Superior temporal gyrus (tissue), 1 donor: ENCODE measurements around the gene BPHL.
A peak's percentile ranks its signal among the peaks of the same experiment; 100 is the strongest.
"Not testable (repeated sequence)": the region's sequence is repeated elsewhere in the genome, so short reads cannot be mapped to it uniquely, and the experiment has no call there.

Experiments
- DNase-seq: peaks from one replicate; pipeline ENCODE4 v3.0.0-alpha.2; 2016; ENCODE audit errors: extremely low spot score

The BPHL gene

DNA sequence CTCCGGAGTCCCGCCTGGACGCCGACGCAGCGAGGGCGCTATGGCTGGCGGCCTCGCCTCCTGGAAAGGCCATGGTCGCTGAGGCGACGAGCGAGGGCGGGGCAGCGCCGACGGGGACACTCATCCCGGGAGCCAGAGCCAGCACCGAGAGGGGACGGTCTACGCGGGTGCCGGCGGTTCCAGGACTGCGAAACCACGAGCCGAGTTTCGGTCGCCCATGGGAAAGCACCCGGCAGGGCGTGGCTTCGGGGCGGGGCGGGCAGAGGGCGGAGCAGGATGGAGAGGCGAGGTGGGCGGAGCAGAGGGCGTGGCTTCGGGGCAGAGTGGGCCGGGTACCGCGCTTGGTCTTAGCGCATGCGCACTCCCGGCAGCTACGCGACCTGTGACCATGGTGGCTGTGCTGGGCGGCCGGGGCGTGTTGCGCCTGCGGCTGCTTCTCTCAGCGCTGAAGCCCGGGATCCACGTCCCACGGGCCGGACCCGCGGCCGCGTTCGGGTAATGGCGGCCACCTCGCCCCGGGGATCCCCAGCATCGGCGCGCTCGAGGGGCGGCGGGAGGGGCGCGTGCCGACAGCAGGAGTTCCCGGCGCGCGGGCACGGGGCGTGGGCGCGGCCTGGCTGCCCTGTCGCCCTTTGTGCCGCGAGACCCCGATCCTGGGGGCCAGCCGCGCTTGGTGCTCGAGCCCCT lies at the start of gene BPHL:
Gene BPHL (plus strand): TSS at position 359 of the 687 bp plus-strand sequence. CDS start 30 bp downstream, at position 389.
- peak; percentile 96 for DNase-seq

DNA sequence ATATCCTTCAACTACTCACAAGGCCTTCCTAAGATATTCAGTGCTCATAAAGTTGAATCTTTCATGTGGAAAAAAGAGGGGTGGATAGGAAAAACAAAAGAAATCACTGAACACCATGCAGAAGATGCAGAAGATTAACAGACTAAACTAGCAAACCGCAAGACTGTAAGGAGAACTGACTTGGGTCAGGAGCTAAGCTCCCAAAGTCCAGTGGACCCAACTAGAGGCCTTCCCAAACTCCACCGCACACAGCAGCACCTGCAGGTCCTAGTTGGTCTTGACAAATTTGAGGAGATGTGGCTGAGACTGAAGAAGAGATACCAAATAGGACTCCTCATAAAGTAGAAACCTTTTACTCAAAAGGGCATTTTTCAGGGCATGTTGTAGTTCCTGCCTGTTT lies 46.9 kb upstream of the BPHL start:
- DNase-seq, result no peak

DNA sequence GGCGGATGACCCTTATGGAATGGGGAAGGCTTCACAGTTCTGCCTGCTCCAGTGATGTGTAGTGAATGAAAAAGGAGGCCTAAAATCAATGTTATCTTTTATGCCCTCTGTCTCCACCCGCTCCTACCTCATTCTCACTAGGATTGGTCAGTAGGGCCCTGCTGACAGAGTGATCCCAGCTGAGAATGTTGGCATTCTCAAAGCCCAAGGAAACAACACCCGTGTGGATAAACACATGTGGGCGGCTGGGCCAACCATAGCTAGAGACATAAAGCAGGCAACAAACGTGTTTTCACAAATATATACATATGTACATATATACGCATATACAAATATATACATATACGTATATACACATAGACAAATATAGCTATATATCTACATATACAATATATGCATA lies 45.7 kb upstream of the BPHL start:
- DNase-seq, result no peak

DNA sequence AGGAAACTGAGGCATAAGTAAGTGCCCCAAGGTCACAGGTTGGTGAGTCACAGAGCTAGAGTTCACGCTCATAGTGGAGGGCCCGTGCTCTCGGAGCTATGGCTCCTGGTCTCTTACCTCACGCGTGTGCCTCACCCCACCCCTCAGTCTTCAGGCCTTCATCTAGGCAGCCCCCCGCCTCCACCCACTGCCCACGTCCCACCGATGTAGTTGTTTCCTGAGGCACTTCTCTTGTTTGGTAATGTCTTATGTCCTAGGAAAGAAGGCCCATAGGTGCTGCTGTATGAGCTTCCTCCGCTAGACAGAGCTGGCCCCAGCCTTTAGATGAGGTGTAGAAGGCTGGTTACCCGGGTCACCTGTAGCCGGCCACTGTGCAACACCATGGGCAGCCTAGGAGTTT lies 45.1 kb upstream of the BPHL start:
- DNase-seq, result no peak

DNA sequence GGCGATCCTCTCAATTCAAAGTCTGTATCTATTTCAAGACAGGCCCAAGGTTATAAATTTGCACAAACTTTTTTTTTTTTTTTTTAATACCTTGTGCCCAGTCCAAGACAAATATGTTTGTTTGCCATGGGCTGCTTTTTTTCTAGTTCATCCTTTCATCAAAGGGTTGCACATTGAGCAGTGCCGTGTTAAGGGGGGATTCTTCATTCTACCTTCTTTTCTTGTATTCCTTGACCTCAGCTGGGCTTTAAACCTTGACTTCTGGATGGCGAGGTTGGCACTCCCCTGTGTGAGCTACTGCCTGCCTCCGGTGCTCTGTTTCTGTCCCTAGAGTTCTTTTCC lies 42.8 kb upstream of the BPHL start:
- no peak for DNase-seq

DNA sequence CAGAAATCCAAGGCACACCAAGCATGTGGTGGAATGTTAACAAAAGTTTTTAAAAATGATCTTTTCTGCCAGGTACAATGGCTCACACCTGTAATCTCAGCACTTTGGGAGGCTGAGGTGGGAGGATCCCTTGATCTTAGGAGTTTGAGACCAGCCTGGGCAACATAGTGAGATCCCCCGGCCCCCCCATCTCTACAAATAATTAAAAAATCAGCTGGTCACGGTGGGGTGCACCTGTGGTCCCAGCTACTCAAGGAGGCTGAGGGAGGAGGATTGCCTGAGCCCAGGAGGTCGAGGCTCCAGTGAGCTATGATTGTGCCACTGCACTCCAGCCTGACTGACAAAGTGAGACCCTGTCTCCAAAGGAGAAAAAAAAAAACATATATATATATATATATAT lies 42.2 kb upstream of the BPHL start:
- DNase-seq, result no peak

DNA sequence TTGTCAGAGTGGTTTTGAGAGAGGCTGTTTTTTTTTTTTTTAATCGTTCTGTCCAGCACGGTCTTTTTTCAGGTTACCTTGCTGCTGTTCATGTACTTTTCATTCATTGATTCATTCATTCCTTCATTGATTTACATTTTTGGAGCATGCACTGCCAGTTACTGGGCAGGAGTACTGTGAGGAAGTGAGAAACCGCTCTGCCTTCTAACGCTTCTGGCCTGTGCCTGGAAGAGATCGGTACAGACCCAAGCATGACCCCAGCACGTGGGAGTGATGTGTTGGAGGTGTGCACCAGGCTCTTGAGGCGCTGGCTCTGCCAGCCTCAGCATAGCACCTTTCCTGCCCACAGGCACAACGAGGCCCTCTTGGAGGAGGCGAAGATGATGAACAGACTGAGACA lies 41.1 kb upstream of the BPHL start:
- DNase-seq, result no peak

DNA sequence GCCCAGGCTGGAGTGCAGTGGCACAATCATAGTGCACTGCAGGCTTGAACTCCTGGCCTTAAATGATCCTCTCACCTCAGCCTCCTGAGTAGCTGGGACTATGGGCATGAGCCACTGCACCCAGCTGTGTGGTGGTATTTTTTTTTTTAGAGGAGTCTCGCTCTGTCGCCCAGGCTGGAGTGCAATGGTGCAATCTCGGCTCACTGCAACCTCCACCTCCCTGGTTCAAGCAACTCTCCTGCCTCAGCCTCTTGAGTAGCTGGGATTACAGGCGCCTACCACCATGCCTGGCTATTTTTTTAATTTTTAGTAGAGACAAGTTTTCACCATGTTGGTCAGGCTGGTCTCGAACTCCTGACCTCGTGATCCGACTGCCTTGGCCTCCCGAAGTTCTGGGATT lies 39.6 kb upstream of the BPHL start:
- not testable (repeated sequence) for DNase-seq

DNA sequence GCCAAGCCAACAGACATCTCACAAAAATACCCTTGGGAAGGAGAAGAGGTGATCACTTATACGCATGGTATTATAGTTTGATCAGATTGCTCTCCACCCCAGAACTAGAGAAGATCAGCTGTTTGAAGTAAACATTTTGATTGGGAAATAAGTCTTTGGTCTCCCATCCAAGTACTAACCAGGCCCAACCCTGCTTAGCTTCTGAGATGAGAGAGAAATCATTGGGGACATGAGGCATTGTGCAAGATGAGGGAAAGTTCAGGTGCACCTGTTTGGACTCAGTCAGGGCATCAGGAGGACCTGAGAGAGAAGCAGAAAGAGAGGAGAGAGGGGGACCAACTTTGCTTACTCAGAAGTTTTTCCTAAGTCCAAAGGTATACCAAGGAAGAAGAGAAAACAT lies 38.8 kb upstream of the BPHL start:
- no peak for DNase-seq

DNA sequence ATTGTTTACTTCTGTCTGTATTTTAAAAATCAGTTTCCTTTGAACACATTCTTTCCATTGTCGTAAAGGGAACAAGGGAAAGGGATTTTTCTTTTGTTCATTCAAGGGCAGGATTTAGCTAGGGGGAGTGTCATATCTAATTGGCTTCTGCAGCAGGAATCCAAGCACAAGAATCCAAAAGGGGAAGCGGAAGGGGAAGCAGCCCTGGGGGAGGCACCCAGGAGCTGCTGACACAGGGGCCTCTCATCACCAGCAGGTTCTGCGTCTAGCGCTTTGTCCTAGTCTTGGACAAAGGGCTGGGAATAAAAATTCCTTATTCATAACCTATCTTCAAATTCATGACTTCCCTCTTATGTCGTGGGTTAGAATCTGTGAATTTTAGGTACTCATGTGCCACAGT lies 36.6 kb upstream of the BPHL start:
- DNase-seq, result no peak

DNA sequence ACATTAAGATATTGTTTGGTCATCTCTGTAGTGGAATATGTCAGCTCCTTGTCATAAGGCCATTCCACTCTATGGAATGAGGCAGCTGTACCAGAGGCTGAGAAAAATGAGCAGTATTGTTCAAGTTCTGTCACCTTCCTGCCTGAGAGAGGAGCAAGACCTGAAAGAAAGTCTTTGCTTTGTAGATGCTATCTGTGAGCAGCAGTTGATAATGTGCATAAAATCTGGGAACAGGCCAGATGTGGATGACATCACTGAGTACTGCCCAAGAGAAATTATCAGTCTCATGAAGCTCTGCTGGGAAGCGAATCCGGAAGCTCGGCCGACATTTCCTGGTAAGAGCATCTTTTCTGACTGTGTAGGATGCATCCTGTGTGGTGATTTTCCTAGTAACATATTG lies 33.4 kb upstream of the BPHL start:
- DNase-seq, result peak; percentile 40

DNA sequence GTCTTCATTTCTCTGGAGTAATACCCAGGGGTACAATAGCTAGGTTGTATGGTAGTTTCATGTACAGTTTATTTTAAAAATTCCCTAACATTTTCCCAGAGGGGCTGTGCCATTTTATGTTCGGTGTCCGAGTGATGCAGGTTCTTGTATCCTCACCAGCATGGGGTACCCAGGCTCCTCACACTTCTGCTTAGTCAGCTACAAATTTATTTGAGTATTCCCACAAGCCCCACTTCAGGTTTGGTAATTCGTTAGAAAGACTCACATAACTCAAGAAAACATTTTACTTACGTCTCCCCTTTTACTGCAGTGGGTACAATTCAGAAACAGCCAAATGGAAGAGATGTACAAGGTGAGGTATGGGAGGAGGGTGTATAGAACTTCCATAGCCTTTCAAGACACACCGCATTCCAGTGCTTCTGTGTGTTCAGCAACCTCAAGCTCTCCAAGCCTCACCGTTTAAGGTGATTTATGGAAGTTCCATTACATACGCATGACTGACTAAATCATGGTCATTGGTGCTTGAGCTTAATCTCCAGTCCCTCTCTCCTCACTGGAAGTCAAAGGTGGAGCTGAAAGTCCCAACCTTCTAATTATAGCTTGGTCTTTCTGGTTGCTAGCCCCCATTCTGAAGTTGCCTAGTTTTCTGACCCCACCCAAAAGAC lies 32.1 kb upstream of the BPHL start:
- no peak for DNase-seq

DNA sequence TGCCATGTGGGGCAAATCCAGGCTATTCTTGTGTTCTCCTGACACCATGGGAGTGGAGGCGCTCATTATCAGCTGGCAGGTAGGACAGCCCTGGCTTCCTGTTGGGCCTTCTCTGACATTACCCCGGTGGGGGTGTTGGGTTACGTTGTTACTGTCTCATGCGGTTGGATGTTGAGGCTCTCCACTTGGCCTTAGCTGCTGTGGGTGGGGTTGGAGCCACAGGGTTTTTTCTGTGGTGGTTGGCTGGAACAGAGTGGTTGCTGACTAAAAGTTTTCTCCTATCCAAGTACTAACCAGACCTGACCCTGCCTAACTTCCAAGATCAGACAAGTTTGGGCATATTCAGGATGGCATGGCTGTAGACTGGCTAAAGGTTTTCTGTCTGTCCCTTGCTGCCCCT lies 30.1 kb upstream of the BPHL start:
- DNase-seq, result no peak

DNA sequence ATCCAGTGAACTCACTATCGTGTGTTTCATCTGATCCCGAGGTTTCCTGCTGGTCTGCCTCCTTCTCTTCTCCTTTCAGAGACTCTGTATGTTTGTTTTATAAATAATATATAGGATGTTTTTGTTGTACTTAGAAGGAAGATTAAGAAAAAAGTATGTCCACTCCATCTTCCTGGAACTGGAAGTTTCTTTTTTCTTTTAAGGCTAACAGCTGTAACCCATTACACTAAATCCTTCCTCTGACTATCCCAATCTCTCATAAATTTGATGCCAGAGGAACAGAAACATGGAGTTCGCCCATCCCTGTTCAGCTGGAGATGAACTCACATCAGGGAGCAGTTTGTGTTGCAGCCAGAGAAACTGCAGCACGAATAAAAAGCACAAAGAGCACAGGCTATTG lies 29.5 kb upstream of the BPHL start:
- no peak for DNase-seq

DNA sequence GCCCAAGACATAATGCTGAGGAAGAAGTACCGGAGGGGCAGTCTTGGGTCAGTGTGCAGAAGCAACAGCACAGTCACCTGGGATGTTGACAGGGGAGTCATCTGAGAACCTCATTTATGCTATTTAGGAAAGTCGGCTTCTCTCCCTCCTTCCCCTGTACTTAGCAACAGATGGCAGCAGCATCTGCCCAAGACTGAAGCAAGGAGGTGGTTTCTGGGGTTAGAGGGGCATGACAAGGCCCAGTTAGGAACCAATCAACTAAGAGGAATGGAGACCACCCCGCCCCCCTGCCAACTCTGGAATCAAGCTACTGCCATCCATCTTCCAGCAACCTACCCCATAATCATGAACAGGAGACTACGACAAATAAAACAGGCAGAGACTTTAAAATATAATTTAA lies 28.5 kb upstream of the BPHL start:
- no peak for DNase-seq

DNA sequence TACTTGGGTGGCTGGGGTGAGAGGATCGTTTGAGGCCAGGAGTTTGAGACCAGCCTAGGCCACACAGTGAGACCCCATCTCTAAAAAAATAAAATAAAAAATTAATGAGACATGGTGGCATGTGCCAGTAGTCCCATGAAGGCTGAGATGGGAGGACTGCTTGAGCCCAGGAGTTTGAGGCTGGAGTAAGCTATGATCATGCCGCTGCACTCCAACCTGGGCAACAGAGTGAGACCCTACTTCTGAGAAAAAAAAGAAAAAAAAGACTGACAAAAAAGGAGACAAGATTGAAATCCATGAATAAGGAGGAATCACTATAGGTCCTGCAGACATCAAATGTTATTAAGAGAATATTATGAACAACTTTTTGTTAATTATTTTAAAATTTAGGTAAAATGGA lies 23.7 kb upstream of the BPHL start:
- DNase-seq, result no peak

DNA sequence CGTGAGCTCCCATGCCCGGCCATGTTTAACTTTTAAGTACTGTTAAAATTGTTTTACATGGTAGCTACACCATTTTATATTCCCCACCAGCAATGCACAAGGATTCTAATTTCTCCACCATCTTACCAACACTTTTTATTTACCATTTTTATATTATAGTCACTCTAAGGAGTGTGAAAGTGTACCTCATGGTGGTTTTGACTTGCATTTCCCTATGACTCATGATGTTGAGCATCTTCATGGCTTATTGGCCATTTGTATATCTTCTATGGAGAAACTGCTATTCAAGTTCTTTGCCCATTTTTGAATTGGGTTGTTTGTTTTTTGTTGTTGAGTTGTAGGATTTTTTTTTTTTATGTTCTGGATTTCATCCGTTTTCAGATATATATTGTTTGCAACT lies 15.6 kb upstream of the BPHL start:
- DNase-seq, result no peak

DNA sequence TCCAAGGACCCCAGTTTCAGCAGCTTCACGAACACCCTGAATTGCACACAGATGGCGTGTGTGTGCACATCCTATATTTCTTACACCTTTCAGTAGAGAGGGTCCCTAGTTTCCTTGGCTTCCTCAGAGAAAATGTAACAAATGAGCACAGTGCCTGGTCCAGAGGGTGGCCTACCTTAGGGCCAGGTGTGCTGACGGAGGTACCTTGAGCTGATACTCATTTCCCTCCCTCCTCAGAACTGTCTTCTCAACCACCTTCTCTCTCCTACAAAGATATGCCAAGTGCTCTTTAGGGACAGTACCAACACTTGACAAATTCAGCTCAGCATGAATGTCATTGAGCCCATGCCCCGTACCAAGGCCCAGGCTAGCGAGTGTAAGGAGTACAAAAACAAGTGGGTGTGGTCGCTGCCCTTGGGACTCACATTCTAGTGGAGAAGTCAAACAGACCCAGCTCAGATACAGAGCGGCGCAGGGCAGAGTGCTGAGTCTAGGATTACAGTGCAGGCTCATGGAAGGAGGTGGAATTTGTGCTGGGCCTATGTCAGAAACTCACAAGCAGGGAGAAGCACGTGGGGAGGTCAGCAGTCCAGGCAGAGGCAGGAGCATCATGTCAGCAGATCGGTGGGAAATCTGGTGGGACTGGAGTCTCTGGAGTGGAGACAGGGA lies 9.6 kb upstream of the BPHL start:
- DNase-seq, result no peak

DNA sequence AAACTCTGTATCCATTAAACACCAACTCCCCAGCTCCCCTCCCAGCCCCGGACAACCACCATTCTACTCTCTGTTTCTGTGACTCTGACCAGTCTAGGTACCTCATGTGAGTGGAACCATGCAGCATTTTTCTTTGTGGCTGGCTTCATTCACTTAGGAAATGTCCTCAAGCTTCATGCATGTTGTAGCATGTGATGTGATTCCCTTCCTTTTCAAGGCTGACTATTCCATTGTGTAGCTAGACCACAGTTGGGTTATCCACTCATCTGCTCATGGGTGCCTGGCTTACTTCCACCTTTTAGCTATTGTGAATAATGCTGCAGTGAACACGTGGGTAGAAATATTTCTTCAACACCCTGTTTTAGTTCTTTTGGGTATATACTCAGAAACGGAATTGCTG lies 8.8 kb upstream of the BPHL start:
- DNase-seq, result no peak

DNA sequence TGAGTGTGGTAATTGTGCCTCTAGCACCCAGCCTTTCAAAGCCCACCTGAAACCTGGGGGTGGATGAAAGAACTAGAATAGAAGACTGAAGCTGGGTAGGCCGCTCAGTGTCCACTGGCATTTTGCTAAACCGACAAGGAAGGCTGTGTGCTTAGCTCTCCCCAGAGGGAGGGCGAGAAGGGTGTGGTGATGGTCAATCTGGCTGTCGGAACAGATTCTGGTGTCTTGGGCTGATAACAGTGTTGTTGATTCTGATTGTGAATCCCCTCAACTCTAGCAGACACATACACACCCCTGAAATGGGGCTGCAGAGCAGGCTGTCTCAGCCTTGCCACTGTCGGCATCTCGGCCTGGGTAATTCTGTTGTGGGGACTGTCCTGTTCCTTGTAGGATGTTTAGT lies 4.1 kb upstream of the BPHL start:
- no peak for DNase-seq

DNA sequence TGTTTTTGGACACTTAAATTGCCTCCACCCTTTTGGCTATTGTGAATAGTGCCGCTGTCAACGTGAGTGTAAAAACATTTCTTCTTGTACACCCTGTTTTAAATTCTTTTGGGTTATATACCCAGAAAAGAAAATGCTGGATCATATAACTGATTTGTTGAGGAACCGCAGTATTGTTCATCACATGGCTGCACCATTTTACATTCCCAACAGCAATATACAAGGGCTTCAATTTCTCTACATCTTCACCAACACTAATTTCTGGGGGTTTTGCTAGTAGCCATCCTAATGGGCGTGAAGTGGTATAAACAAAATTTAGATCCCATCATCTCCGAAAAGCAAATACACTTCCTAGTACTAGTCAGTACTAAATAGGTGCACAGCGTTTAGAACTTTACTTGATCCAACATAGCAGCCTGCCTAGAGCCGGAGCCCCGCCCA lies 579 bp upstream of the BPHL start:
- DNase-seq, result no peak

DNA sequence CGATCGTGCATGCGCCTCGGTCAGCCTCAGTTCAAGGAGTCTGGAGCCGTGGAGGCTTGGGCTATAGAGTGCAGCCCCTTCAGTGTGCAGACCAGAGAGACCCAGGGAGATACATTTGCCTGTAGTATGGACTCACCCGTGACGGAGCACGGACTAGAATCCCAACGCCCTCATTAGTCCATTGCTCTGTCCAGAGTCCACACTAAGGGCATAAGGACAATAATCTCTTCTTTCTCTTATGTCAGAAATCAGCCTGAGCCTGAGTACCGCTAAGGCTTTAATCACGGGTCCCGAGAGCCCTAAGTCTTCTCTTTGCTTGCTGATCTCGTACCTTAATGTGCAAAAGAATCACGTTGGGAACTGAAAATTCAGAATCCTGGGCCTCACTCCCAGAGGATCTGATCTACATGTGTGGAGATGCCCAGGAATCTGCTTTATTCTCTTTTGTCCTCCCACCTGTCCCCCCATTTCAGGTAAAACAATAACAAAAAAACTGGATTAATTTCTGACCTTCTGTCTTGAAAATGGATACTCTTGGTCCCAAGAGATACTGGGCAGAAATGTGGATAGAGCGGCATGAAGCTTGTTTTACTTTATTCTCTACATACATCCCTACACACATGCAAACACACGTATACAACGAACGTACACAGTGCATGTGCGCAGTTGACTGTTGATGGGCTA lies 671 bp downstream of the BPHL start:
- DNase-seq, result peak; percentile 33

DNA sequence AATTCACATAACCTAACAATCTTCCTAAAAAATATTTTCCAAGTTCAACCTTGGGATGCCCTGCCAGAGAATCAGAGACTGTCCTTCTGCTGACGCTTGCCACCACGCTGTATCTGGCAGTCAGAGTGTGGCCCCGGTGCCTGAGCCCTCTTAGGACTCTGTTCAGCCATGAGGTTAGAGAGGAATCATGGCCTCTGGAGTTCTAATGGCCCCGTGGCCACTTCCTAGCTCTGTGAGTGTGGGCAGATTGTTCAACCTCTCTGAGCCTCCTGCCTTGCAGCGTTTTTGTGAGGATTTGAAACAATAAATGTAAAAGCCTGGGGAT lies 2.2 kb downstream of the BPHL start:
- no peak for DNase-seq
